Glutamatergic neuron (in vitro differentiated cells): ENCODE results near the gene FHIT. TPM values are rescaled to one million over a fixed set of nuclear protein-coding genes. Genes with fewer than 3 reads are reported as not detected.

Source experiments
- DNase-seq: peaks from one replicate; pipeline ENCODE4 v3.0.0; 2022
- H3K27ac Mint-ChIP-seq: one replicate; pipeline ENCODE4 v1.8.0; 2020; ENCODE audit warnings: mild to moderate bottlenecking, mixed read lengths, inconsistent platforms; ENCODE audit not compliant: unreplicated experiment
- H3K27me3 Mint-ChIP-seq: one replicate; pipeline ENCODE4 v1.8.0; 2020; ENCODE audit warnings: mild to moderate bottlenecking, moderate library complexity, mixed read lengths, inconsistent platforms; ENCODE audit not compliant: unreplicated experiment
- H3K36me3 Mint-ChIP-seq: one replicate; pipeline ENCODE4 v1.8.0; 2020; ENCODE audit warnings: mild to moderate bottlenecking, mixed read lengths, inconsistent platforms; ENCODE audit not compliant: unreplicated experiment
- H3K4me1 Mint-ChIP-seq: one replicate; pipeline ENCODE4 v1.8.0; 2020; ENCODE audit warnings: mild to moderate bottlenecking, low read depth, mixed read lengths, inconsistent platforms; ENCODE audit not compliant: unreplicated experiment
- H3K4me3 Mint-ChIP-seq: one replicate; pipeline ENCODE4 v1.8.0; 2020; ENCODE audit warnings: mild to moderate bottlenecking, mixed read lengths, inconsistent platforms; ENCODE audit not compliant: unreplicated experiment
- H3K9me3 Mint-ChIP-seq: one replicate; pipeline ENCODE4 v1.8.0; 2020; ENCODE audit warnings: mild to moderate bottlenecking, moderate library complexity, mixed read lengths, inconsistent platforms; ENCODE audit not compliant: unreplicated experiment
- total RNA-seq: library from RNA; stranded (reverse); fragmentation: NEBNext Ultra II Directional; extraction: Animal tissue kit (Norgen Biotek cat#: 25700); gene quantifications from one replicate; pipeline ENCODE4 v1.2.1, GENCODE V29; 2021; ENCODE audit not compliant: unreplicated experiment
- TF ChIP-seq, protein P1 (sequence below): fragments of 200-600 bp; sonication (generic); IDR thresholded peaks from one replicate; pipeline ENCODE4 v1.5.0; 2021; ENCODE audit not compliant: partially characterized antibody, unreplicated experiment

The FHIT gene
- total RNA-seq, 1 donor from 2014 or later, result 15.2 TPM

DNA sequence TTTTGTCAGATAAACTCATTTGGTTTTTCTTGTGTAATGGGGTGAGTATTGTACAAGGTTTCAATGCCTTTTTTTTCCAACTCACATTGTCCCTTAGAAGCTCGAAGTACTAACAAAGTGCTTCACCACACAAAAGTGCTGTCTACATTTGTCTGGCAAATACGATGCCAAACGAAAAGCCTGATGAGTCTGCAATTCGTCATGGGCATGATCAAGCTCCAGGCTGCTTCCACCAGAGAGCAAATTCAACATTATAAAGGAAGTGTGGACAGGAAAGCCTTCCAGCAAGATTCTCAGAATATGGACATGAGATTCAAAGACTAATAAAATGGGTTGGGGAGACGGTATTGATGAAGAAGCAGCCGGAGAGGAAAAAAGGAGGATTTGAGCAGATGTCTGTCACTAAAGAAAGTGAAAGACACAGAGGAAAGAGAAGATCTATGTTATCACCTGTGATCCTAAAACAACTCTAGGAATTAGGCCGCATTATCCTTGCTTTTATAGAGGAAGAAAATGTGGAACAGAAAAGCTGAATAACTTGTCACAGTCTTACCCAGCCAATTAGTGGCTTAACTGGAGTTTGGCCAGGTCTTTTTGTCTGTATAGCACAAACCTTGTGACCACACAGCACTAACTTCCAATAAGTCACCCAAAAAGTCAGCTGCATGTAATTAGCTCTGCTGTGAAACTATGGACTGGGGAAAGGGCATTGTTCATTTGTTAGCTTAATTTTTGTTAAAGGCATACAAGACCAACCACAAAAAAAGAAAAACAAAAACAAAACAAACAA lies 494.8 kb downstream of the FHIT start:
- H3K9me3 Mint-ChIP-seq, result no peaks in the 10 kb centered on the region
- peaks cover 20% of the 10 kb centered on the region for H3K4me1 Mint-ChIP-seq
- H3K27ac Mint-ChIP-seq, result no peak overlapping the region
- no peak for DNase-seq
- TF ChIP-seq, protein P1, sequence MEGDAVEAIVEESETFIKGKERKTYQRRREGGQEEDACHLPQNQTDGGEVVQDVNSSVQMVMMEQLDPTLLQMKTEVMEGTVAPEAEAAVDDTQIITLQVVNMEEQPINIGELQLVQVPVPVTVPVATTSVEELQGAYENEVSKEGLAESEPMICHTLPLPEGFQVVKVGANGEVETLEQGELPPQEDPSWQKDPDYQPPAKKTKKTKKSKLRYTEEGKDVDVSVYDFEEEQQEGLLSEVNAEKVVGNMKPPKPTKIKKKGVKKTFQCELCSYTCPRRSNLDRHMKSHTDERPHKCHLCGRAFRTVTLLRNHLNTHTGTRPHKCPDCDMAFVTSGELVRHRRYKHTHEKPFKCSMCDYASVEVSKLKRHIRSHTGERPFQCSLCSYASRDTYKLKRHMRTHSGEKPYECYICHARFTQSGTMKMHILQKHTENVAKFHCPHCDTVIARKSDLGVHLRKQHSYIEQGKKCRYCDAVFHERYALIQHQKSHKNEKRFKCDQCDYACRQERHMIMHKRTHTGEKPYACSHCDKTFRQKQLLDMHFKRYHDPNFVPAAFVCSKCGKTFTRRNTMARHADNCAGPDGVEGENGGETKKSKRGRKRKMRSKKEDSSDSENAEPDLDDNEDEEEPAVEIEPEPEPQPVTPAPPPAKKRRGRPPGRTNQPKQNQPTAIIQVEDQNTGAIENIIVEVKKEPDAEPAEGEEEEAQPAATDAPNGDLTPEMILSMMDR, result no peak
- H3K27me3 Mint-ChIP-seq, result no peaks in the 10 kb centered on the region
- no peak overlapping the region for H3K4me3 Mint-ChIP-seq
- H3K36me3 Mint-ChIP-seq, result no peaks in the 10 kb centered on the region

DNA sequence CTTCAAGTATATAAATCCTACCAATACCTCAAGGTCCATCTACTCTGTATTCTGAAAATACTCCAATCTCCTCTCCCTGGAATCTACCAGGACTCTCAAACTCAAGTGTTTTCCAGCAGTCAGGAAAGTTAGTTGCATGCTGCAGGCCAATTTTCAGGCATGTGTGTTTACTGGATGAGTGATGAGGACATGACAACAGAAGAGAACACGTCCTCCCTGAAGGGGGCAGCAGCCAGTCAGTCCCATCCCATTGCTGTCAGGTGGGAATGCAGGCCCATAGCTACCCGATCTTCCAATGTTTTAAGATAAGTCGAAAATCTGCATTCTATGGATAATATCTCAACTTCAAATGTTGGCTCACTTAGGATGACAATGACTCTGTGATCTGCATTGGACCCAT lies 496.2 kb downstream of the FHIT start:
- H3K27ac Mint-ChIP-seq, result no peak overlapping the region
- peaks cover 7% of the 10 kb centered on the region for H3K36me3 Mint-ChIP-seq
- H3K27me3 Mint-ChIP-seq, result peaks cover 3% of the 10 kb centered on the region
- H3K4me1 Mint-ChIP-seq, result peaks cover 20% of the 10 kb centered on the region
- no peak overlapping the region for H3K4me3 Mint-ChIP-seq
- TF ChIP-seq, protein P1, result peak; percentile 20
- DNase-seq, result peak; percentile 43
- no peaks in the 10 kb centered on the region for H3K9me3 Mint-ChIP-seq

DNA sequence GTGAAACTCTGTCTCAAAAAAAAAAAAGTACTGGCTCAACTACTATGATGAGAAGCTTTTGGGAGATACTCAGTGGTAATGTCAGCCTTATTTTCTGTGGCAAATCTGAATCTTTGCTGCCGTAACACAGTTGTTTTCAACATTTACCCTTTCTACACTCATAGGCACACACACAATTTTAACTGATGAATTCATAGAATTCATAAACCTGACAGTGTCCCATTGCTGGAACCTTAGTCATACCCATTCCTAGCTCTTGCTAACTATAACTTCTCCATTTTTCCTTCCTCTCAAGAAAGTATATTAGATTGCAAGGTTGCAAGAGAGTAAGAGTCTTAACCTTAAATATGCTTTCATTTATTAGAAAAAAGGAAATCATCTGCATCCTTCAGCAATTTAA lies 496.6 kb downstream of the FHIT start:
- Mint-ChIP-seq H3K4me1 (peaks cover 20% of the 10 kb centered on the region), H3K27ac (no peak overlapping the region), H3K4me3 (no peak overlapping the region), H3K36me3 (peaks cover 12% of the 10 kb centered on the region), H3K9me3 (no peaks in the 10 kb centered on the region), H3K27me3 (peaks cover 3% of the 10 kb centered on the region)
- TF ChIP-seq, protein P1, result no peak
- no peak for DNase-seq

DNA sequence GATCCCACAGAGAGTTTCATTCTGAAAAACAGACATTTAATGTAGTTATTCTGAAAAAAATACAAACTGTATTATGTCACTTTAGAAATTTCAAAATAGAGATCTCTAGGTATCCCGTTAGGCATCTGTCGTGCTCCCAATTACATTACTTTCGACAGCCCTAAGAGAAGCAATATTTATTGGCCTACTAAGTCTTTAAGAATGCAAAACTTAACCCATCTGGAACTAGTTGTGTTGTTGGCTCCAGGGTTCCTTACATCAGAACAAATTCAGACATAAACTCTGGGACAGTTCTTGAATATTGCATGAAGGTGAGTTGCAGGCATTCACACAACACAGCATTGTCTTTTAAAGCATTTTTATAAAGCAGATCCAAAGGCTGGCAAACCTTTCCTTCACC lies 498.4 kb downstream of the FHIT start:
- TF ChIP-seq, protein P1, result no peak
- Mint-ChIP-seq H3K27ac (no peak overlapping the region), H3K4me1 (peaks cover 20% of the 10 kb centered on the region), H3K27me3 (peaks cover 3% of the 10 kb centered on the region), H3K9me3 (peaks cover 3% of the 10 kb centered on the region), H3K4me3 (no peak overlapping the region), H3K36me3 (peaks cover 16% of the 10 kb centered on the region)
- DNase-seq, result no peak

DNA sequence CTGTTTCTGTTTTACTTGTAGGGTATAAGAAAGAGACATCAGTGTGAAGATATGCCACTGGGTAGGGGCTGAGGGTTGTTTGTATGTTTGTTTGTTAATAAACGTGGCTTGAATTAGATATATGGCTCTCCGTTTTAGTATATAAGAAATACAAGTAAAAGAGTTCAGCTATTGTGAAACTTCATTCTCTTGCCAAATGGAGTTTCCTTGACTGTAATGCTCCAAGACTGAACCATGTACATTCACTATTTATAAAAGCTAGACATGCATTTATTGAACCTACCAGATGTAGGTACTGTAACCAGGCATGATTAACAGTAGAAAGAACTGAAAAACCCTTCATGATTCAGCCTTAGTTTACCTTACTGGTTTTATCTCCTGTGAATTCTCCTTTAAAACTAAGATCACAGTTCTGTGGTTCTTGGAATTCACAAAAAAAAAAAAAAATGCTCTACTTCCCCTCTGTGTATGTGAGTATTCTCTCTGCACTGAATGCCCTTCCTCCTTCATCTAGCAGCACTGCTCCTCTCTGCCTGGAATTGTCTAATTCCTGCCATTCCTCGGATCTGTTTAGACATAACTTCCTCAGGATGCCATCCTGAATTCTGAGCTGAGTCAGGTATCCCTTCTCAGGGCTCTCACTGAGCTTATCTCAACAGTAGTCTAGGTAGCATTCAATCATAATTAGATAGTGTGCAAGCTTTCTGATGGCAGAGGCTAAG lies 504.4 kb downstream of the FHIT start:
- TF ChIP-seq, protein P1, result no peak
- Mint-ChIP-seq H3K36me3 (peaks cover 16% of the 10 kb centered on the region), H3K27ac (no peak overlapping the region), H3K4me1 (peaks cover 23% of the 10 kb centered on the region), H3K9me3 (peaks cover 3% of the 10 kb centered on the region), H3K4me3 (no peak overlapping the region), H3K27me3 (peaks cover 4% of the 10 kb centered on the region)
- DNase-seq, result no peak
